Measurements from ENCODE around the gene KCTD5. TPM values are rescaled to one million over a fixed set of nuclear protein-coding genes. Genes with fewer than 3 reads are reported as not detected.
A peak's percentile ranks its signal among the peaks of the same experiment; 100 is the strongest.

KCTD5 gene
- total RNA-seq, 1 donor from 2014 or later: 55.4 TPM

- Histone ChIP-seq H4K20me1 (ENCODE audit: insufficient read depth, low read length) (peaks cover 6% of the 10 kb centered on the region), H3K4me2 (ENCODE audit: low read length) (no peak overlapping the region), H3K36me3 (ENCODE audit: insufficient read depth, low read length) (no peaks in the 10 kb centered on the region), H3K27ac (ENCODE audit: low read depth, low read length) (no peak overlapping the region), H3K4me3 (ENCODE audit: insufficient read depth, low read depth, low read length) (no peak overlapping the region), H3K9ac (ENCODE audit: low read length) (no peak overlapping the region), H3K27me3 (ENCODE audit: insufficient read depth, low read length) (no peaks in the 10 kb centered on the region), H3K9me3 (ENCODE audit: insufficient read depth, low read depth, low read length) (no peaks in the 10 kb centered on the region), H2AFZ (ENCODE audit: low read depth, low read length) (no peak overlapping the region), H3K4me1 (ENCODE audit: insufficient read depth, low read length) (peaks cover 3% of the 10 kb centered on the region), H3K79me2 (ENCODE audit: insufficient read depth, low read length) (no peaks in the 10 kb centered on the region)
- no peak for DNase-seq (ENCODE audit: low read depth)
- no peak overlapping the region for H3K27ac Mint-ChIP-seq (ENCODE audit: unreplicated experiment)
- no peaks in the 10 kb centered on the region for H3K36me3 Mint-ChIP-seq (ENCODE audit: low read depth, unreplicated experiment)
- no peaks in the 10 kb centered on the region for H3K9me3 Mint-ChIP-seq (ENCODE audit: unreplicated experiment)
- H3K27me3 Mint-ChIP-seq (ENCODE audit: low read depth, unreplicated experiment): peaks cover 6% of the 10 kb centered on the region
- TF ChIP-seq CTCF (IDR thresholded peaks at IDR 0.05; ENCODE audit: insufficient read depth, low read depth, low read length) (no peak), EZH2 (IDR thresholded peaks at IDR 0.05; ENCODE audit: insufficient read depth, low read length) (no peak)
- no peaks in the 10 kb centered on the region for H3K4me1 Mint-ChIP-seq (ENCODE audit: low read depth, unreplicated experiment)
- FAIRE-seq: no peak
- no peak overlapping the region for H3K4me3 Mint-ChIP-seq (ENCODE audit: unreplicated experiment)
Observed at GRCh38 chr16:2719328-2720063, 37.2 kb downstream of the KCTD5 start.

GRCh38 chr16:2720064-2720457, 37.7 kb downstream of the KCTD5 start, which contains the start of gene PRSS27:
PRSS27 (minus strand) TSS chr16:2720224; CDS start chr16:2720160, 64 bp downstream.
- Histone ChIP-seq H3K9me3 (ENCODE audit: insufficient read depth, low read depth, low read length) (no peaks in the 10 kb centered on the region), H3K27me3 (ENCODE audit: insufficient read depth, low read length) (no peaks in the 10 kb centered on the region), H3K9ac (ENCODE audit: low read length) (peak within 1 kb of the TSS; percentile 80), H3K4me1 (ENCODE audit: insufficient read depth, low read length) (peaks cover 3% of the 10 kb centered on the region), H4K20me1 (ENCODE audit: insufficient read depth, low read length) (peaks cover 6% of the 10 kb centered on the region), H3K79me2 (ENCODE audit: insufficient read depth, low read length) (no peaks in the 10 kb centered on the region), H3K27ac (ENCODE audit: low read depth, low read length) (no peak within 1 kb of the TSS), H2AFZ (ENCODE audit: low read depth, low read length) (peak within 1 kb of the TSS; percentile 63), H3K4me3 (ENCODE audit: insufficient read depth, low read depth, low read length) (peak within 1 kb of the TSS; percentile 58), H3K4me2 (ENCODE audit: low read length) (peak within 1 kb of the TSS; percentile 88), H3K36me3 (ENCODE audit: insufficient read depth, low read length) (no peaks in the 10 kb centered on the region)
- Mint-ChIP-seq H3K4me1 (ENCODE audit: low read depth, unreplicated experiment) (no peaks in the 10 kb centered on the region), H3K27ac (ENCODE audit: unreplicated experiment) (peak within 1 kb of the TSS; percentile 66), H3K27me3 (ENCODE audit: low read depth, unreplicated experiment) (peaks cover 6% of the 10 kb centered on the region), H3K36me3 (ENCODE audit: low read depth, unreplicated experiment) (no peaks in the 10 kb centered on the region), H3K4me3 (ENCODE audit: unreplicated experiment) (peak within 1 kb of the TSS; percentile 84), H3K9me3 (ENCODE audit: unreplicated experiment) (no peaks in the 10 kb centered on the region)
- TF ChIP-seq EZH2 (IDR thresholded peaks at IDR 0.05; ENCODE audit: insufficient read depth, low read length): no peak
- TF ChIP-seq CTCF (IDR thresholded peaks at IDR 0.05; ENCODE audit: insufficient read depth, low read depth, low read length): no peak
- FAIRE-seq (no peak), DNase-seq (ENCODE audit: low read depth) (no peak)
